H9 (cell line): ENCODE measurements around the gene PDE1A. TPM values are rescaled to one million over a fixed set of nuclear protein-coding genes. Genes with fewer than 3 reads are reported as not detected.

ENCODE experiments used
- DNase-seq: peaks from one replicate; pipeline ENCODE4 v3.0.0-alpha.2; 2017
- H2AFZ ChIP-seq: one replicate; pipeline ENCODE4 v1.6.1; 2013; ENCODE audit warnings: mild to moderate bottlenecking, low read length, control low read depth, moderate library complexity
- H2AK5ac ChIP-seq: 2 replicates; pipeline ENCODE4 v1.6.1; 2013; ENCODE audit warnings: low read length, control low read depth, mixed read lengths; ENCODE audit not compliant: insufficient read length
- H2BK120ac ChIP-seq: one replicate; pipeline ENCODE4 v1.6.1; 2013; ENCODE audit warnings: low read depth, mild to moderate bottlenecking, low read length, control low read depth, inconsistent platforms; ENCODE audit not compliant: poor library complexity, severe bottlenecking
- H2BK12ac ChIP-seq: 2 replicates; pipeline ENCODE4 v1.6.1; 2013; ENCODE audit warnings: low read length, control low read depth, mixed read lengths, low read depth; ENCODE audit not compliant: insufficient read length
- H2BK15ac ChIP-seq: 2 replicates; pipeline ENCODE4 v1.6.1; 2013; ENCODE audit warnings: low read depth, low read length, control low read depth
- H2BK20ac ChIP-seq: one replicate; pipeline ENCODE4 v1.6.1; 2013; ENCODE audit warnings: low read depth, mild to moderate bottlenecking, low read length, control low read depth, inconsistent platforms; ENCODE audit not compliant: poor library complexity, severe bottlenecking
- H2BK5ac ChIP-seq: 2 replicates; pipeline ENCODE4 v1.6.1; 2013; ENCODE audit warnings: low read length, control low read depth, mixed read lengths; ENCODE audit not compliant: insufficient read length
- H3K14ac ChIP-seq: 2 replicates; pipeline ENCODE4 v1.6.1; 2013; ENCODE audit warnings: low read length, control low read depth; ENCODE audit not compliant: insufficient read depth
- H3K18ac ChIP-seq: 2 replicates; pipeline ENCODE4 v1.6.1; 2013; ENCODE audit warnings: low read depth, mild to moderate bottlenecking, mixed read lengths, low read length, control low read depth; ENCODE audit not compliant: insufficient read length
- H3K23ac ChIP-seq: 2 replicates; pipeline ENCODE4 v1.6.1; 2013; ENCODE audit warnings: low read length, control low read depth, mixed read lengths, low read depth; ENCODE audit not compliant: insufficient read length
- H3K23me2 ChIP-seq: 2 replicates; pipeline ENCODE4 v1.6.1; 2013; ENCODE audit warnings: low read depth, mild to moderate bottlenecking, mixed read lengths, low read length, control low read depth; ENCODE audit not compliant: insufficient read length, poor library complexity, severe bottlenecking
- H3K27ac ChIP-seq: 2 replicates; pipeline ENCODE4 v1.5.1; 2013; ENCODE audit warnings: low read length, control low read depth, mixed read lengths, low read depth; ENCODE audit not compliant: insufficient read length
- H3K27me3 ChIP-seq: 2 replicates; pipeline ENCODE4 v1.6.1; 2013; ENCODE audit warnings: low read length, control low read depth, inconsistent platforms; ENCODE audit not compliant: insufficient read depth
- H3K4ac ChIP-seq: 2 replicates; pipeline ENCODE4 v1.6.1; 2013; ENCODE audit warnings: low read depth, mild to moderate bottlenecking, control low read depth, inconsistent platforms, low read length, moderate library complexity
- H3K4me1 ChIP-seq: 2 replicates; pipeline ENCODE4 v1.6.1; 2013; ENCODE audit warnings: low read length, control low read depth, inconsistent platforms; ENCODE audit not compliant: insufficient read depth
- H3K4me2 ChIP-seq: 2 replicates; pipeline ENCODE4 v1.6.1; 2013; ENCODE audit warnings: low read length, control low read depth, mixed read lengths; ENCODE audit not compliant: insufficient read length, insufficient read depth
- H3K56ac ChIP-seq: 2 replicates; pipeline ENCODE4 v1.6.1; 2013; ENCODE audit warnings: low read depth, mild to moderate bottlenecking, mixed read lengths, low read length, control low read depth; ENCODE audit not compliant: insufficient read length
- H3K79me1 ChIP-seq: 2 replicates; pipeline ENCODE4 v1.6.1; 2013; ENCODE audit warnings: low read depth, mild to moderate bottlenecking, moderate library complexity, low read length, control low read depth, inconsistent platforms; ENCODE audit not compliant: insufficient read depth, poor library complexity, severe bottlenecking
- H3K79me2 ChIP-seq: 2 replicates; pipeline ENCODE4 v1.6.1; 2013; ENCODE audit warnings: low read length, control low read depth, inconsistent platforms; ENCODE audit not compliant: insufficient read depth
- H3K9ac ChIP-seq: 2 replicates; pipeline ENCODE4 v1.6.1; 2013; ENCODE audit warnings: low read length, control low read depth, mixed read lengths; ENCODE audit not compliant: insufficient read length; ENCODE audit errors: extremely low read depth
- H3K9me3 ChIP-seq: one replicate; pipeline ENCODE4 v1.6.1; 2013; ENCODE audit warnings: low read depth, low read length, inconsistent platforms; ENCODE audit not compliant: control insufficient read depth
- H3T11ph ChIP-seq: one replicate; pipeline ENCODE4 v1.6.1; 2013; ENCODE audit warnings: mild to moderate bottlenecking, low read length, control low read depth, inconsistent platforms
- H4K20me1 ChIP-seq: one replicate; pipeline ENCODE4 v1.6.1; 2013; ENCODE audit not compliant: control insufficient read depth, insufficient read length, insufficient read depth
- H4K5ac ChIP-seq: 2 replicates; pipeline ENCODE4 v1.6.1; 2013; ENCODE audit warnings: low read depth, mild to moderate bottlenecking, mixed read lengths, low read length, control low read depth; ENCODE audit not compliant: insufficient read length
- H4K8ac ChIP-seq: replicated peaks from 2 replicates; pipeline ENCODE4 v1.6.1; 2013; ENCODE audit warnings: low read length, control low read depth, mixed read lengths, low read depth; ENCODE audit not compliant: insufficient read length
- H4K91ac ChIP-seq: 2 replicates; pipeline ENCODE4 v1.6.1; 2013; ENCODE audit warnings: low read depth, mild to moderate bottlenecking, moderate library complexity, mixed read lengths, low read length, control low read depth; ENCODE audit not compliant: insufficient read length
- H3K27ac Mint-ChIP-seq, 3 experiments: 2 replicates in 2 of 3; 3 replicates in 1 of 3; pipeline ENCODE4 v1.8.0; 2020 to 2021; ENCODE audit warnings: mixed read lengths in 3 of 3, mild to moderate bottlenecking in 1 of 3, moderate library complexity in 1 of 3
- H3K27me3 Mint-ChIP-seq: 2 replicates; pipeline ENCODE4 v1.8.0; 2021; ENCODE audit warnings: low read depth, mild to moderate bottlenecking, moderate library complexity, mixed read lengths
- H3K36me3 Mint-ChIP-seq, 3 experiments: 2 replicates in 2 of 3; 3 replicates in 1 of 3; pipeline ENCODE4 v1.8.0; 2020 to 2021; ENCODE audit warnings: low read depth in 3 of 3, mixed read lengths in 3 of 3; ENCODE audit not compliant: insufficient read depth in 1 of 3
- H3K4me1 Mint-ChIP-seq, 2 experiments: 2 replicates each; pipeline ENCODE4 v1.8.0; 2020; ENCODE audit warnings: mixed read lengths in 2 of 2
- H3K4me3 Mint-ChIP-seq, 2 experiments: 2 replicates in 1 of 2; 3 replicates in 1 of 2; pipeline ENCODE4 v1.8.0; 2020 to 2021; ENCODE audit warnings: mild to moderate bottlenecking in 2 of 2, mixed read lengths in 2 of 2, moderate library complexity in 1 of 2
- H3K9me3 Mint-ChIP-seq, 2 experiments: 2 replicates in 1 of 2; 3 replicates in 1 of 2; pipeline ENCODE4 v1.8.0; 2020; ENCODE audit warnings: mild to moderate bottlenecking in 2 of 2, mixed read lengths in 2 of 2, moderate library complexity in 1 of 2
- CTCF ChIP-seq: fragments of 200-600 bp; sonication (generic); conservative IDR thresholded peaks from 3 replicates; pipeline ENCODE4 v1.8.0; 2021; ENCODE audit warnings: antibody characterized with exemption, mild to moderate bottlenecking
- WGBS: extraction: QIAGEN DNeasy Blood & Tissue Kit; methylation state at CpG from one replicate; pipeline ENCODE4 v1.1.7; 2013; ENCODE audit warnings: missing lambda C conversion rate, low lambda C conversion rate, mixed read lengths; ENCODE audit not compliant: insufficient read length; ENCODE audit errors: extremely low coverage; 5-methylcytosine and 5-hydroxymethylcytosine counted together
- total RNA-seq: library from RNA; stranded (reverse); gene quantifications from 2 replicates; pipeline ENCODE4 v1.2.1, GENCODE V29; 2021

Gene PDE1A
- total RNA-seq, 1 experiment from 2014 or later: 0.11 TPM

DNA sequence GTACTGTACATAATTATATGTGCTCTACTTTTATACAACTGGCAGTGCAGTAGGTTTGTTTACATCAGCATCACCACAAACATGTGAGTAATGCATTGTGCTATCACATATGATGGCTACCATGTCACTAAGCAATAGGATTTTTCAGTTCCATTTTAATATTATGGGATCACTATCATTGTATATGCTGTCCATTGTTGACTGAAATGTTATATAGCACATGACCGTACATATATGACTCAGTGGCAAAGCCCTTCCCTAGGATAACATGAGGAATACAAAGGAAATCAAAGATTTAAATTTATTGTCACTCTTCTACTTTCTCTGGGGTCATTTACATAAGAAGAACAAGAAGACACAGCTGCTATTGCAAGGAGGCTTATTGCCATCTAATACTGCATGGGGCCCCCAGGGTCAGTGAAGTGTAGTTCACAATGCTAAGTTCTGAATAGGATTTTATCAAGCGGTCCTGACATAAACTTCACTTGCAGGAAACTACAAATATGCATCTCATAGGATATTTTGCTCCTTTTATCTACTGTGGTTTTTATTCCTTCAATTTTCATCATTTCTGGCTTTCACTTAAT lies 21.8 kb downstream of the PDE1A start:
- TF ChIP-seq CTCF: no peak
- no peak overlapping the region for H2AK5ac ChIP-seq

More for the DNA sequence above, 21.8 kb downstream of the PDE1A start:
- Histone ChIP-seq H2AFZ (no peak overlapping the region), H2BK5ac (no peak overlapping the region), H3K79me2 (no peaks in the 10 kb centered on the region), H3K4ac (no peak overlapping the region), H3K9me3 (no peaks in the 10 kb centered on the region), H4K20me1 (no peaks in the 10 kb centered on the region), H2BK15ac (no peak overlapping the region), H4K8ac (no peak overlapping the region), H3K18ac (no peak overlapping the region), H3K56ac (no peak overlapping the region), H3K27ac (no peak overlapping the region), H3K27me3 (no peaks in the 10 kb centered on the region), H3K23me2 (no peaks in the 10 kb centered on the region), H4K91ac (no peak overlapping the region), H2BK20ac (no peak overlapping the region), H3K14ac (no peak overlapping the region), H2BK120ac (no peak overlapping the region), H3K23ac (no peak overlapping the region), H2BK12ac (no peak overlapping the region), H3K4me2 (no peak overlapping the region), H3T11ph (no peak overlapping the region), H3K79me1 (no peaks in the 10 kb centered on the region), H3K9ac (no peak overlapping the region), H4K5ac (no peak overlapping the region), H3K4me1 (no peaks in the 10 kb centered on the region; the same call in 1 of the 2 replicates)
- Mint-ChIP-seq H3K27me3 (no peaks in the 10 kb centered on the region), H3K36me3 (no peaks in the 10 kb centered on the region), H3K9me3 (no peaks in the 10 kb centered on the region; a peak in 1 of 5 replicates), H3K27ac (no peak overlapping the region), H3K4me3 (no peak overlapping the region), H3K4me1 (peaks cover 6 to 8% of the 10 kb centered on the region in 2 experiments; a peak in 3 of 4 replicates)
- DNase-seq: no peak
- WGBS: no CpG with 5 or more reads among the region's 2 CpGs
